ENCODE measurements around the gene NINL.

NINL gene

DNA sequence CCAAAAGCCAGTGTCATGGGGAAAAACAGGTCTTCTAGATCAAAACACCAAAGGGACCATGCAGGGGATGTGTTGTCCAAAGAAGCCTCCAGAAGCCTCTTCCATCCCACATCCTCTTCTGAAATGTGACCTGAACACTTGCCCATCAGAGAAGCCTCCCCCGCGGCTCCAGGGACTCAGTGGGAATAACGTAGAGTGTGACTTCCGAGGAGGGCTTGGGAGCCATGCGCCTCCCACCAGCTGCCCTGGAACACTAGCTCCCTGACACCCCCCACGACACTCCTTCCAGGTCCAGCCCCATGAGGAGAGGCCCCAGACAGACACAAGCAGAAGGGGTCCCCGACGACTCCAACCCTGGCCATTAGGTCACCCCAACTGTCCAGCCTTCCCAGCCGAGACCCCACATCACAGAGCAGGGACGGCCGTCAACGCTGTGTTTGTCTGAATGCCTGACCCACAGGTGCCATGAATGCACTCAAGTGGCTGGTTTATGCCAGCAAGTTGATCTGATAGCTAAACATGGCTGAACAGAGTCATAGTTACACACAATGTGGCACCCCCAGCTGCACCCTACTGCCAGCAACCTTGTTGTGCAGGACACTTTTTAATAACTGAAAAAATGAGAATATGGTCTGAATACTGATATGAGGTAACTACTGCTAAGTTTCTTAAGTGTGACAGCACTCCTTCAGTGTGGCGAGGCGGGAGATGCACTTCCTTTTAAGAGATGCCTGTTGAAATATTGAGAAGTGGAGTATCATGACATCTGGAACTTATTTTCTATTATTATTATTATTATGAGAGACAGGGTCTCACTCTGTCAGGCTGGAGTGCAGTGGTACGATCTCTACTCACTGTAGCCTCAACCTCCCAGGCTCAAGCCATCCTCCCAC, 119.8 kb downstream of the NINL start:
- H3K4me3 ChIP-seq (ENCODE audit: low read depth, low read length): no peak overlapping the region
- TF ChIP-seq, protein P1, sequence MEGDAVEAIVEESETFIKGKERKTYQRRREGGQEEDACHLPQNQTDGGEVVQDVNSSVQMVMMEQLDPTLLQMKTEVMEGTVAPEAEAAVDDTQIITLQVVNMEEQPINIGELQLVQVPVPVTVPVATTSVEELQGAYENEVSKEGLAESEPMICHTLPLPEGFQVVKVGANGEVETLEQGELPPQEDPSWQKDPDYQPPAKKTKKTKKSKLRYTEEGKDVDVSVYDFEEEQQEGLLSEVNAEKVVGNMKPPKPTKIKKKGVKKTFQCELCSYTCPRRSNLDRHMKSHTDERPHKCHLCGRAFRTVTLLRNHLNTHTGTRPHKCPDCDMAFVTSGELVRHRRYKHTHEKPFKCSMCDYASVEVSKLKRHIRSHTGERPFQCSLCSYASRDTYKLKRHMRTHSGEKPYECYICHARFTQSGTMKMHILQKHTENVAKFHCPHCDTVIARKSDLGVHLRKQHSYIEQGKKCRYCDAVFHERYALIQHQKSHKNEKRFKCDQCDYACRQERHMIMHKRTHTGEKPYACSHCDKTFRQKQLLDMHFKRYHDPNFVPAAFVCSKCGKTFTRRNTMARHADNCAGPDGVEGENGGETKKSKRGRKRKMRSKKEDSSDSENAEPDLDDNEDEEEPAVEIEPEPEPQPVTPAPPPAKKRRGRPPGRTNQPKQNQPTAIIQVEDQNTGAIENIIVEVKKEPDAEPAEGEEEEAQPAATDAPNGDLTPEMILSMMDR (IDR thresholded peaks at IDR 0.05; ENCODE audit: control insufficient read depth, extremely low read depth, insufficient read depth): no peak
- DNase-seq (ENCODE audit: low read depth): no peak

DNA sequence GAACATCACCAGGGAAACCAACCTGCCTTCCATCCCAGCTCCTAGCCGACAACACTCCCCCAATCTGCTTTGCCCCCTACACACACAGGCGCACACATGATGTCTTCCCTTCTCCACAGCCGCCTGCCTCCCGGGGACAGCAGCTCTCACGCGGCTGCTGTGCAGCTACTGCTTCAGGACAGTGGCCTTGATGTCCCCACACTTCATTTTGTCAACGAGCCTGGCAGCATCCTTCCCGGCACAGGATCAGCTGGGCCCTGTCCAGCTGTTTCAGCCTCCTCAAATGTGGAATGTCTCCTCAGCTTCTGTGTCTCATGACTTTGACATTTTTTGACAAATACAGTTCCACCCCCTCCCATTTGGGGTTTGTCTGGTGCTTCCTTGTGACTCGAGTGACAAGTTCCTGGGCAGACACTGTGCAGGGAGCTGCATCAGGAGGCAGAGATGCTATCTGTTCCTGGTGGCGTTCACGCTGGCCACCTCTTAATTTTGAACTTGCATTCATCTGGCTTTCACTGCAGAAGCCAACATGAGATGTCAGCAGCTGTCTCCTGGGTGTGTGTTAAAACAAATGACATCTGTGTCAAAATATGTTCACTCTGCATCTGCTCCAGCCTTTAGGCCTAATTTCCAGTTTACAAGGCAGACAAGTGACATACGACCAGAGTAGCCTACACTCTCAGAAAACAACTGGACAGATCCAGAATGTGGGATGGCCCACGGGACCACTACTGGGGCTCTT, 120.7 kb downstream of the NINL start:
- TF ChIP-seq, protein P1 (IDR thresholded peaks at IDR 0.05; ENCODE audit: control insufficient read depth, extremely low read depth, insufficient read depth): no peak
- DNase-seq (ENCODE audit: low read depth): no peak
- H3K4me3 ChIP-seq (ENCODE audit: low read depth, low read length): no peak overlapping the region

DNA sequence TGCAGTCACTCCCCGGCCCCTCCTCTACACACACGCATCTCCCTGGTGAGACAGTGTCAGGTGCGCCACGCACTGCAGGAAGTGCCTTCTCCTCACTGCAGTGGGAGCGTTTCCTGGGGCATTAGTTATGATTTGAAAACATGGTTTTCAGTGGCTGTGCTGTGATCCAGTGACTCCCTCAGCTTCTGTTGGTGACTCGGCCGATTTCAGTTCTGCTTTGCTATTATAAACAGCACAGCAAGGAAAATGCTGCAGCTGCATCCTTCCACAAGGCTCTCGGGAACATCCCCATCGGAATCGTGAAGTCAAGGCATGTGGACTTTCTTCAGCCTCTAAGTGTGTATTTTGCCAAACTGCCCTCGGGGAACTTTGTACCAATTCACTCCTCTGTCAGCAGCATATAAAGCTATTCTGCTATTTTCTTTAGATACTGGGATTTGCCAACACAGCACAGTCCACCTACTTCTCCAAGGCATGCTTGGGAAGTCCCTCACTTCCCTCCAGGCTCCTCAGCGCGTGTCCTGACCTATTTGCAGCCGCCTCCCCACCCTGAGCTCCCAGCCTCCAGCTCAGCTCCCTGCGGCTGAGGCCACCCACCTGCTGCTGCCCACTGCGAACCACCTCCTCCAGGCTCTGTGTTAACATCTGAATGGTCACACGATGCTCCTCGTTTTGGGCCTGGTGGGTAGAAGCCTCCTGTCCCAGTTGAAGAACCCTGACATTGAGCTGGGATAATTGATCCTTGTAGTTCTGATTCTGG, 123.4 kb downstream of the NINL start:
- TF ChIP-seq, protein P1 (IDR thresholded peaks at IDR 0.05; ENCODE audit: control insufficient read depth, extremely low read depth, insufficient read depth): no peak
- DNase-seq (ENCODE audit: low read depth): no peak
- H3K4me3 ChIP-seq (ENCODE audit: low read depth, low read length): no peak overlapping the region

DNA sequence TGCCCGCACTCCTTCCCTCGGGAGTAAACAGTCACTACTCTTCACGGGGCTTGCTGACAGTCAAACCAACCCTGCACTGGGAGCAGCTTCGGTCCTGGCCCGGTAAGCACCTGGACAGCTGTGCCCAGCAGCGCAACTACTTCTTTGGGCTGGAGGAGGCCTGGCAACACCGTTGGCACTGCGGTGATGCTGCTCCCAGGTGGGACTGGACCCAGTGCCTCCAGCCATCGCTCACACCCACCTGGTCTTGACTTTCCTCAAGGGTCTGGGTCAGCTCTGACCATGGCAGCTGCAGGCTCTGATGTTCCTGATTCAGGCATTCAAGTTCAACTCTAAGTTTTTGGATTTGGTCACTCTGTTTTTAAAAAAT, 124.1 kb downstream of the NINL start:
- H3K4me3 ChIP-seq (ENCODE audit: low read depth, low read length): no peak overlapping the region
- no peak for DNase-seq (ENCODE audit: low read depth)
- TF ChIP-seq, protein P1 (IDR thresholded peaks at IDR 0.05; ENCODE audit: control insufficient read depth, extremely low read depth, insufficient read depth): no peak

DNA sequence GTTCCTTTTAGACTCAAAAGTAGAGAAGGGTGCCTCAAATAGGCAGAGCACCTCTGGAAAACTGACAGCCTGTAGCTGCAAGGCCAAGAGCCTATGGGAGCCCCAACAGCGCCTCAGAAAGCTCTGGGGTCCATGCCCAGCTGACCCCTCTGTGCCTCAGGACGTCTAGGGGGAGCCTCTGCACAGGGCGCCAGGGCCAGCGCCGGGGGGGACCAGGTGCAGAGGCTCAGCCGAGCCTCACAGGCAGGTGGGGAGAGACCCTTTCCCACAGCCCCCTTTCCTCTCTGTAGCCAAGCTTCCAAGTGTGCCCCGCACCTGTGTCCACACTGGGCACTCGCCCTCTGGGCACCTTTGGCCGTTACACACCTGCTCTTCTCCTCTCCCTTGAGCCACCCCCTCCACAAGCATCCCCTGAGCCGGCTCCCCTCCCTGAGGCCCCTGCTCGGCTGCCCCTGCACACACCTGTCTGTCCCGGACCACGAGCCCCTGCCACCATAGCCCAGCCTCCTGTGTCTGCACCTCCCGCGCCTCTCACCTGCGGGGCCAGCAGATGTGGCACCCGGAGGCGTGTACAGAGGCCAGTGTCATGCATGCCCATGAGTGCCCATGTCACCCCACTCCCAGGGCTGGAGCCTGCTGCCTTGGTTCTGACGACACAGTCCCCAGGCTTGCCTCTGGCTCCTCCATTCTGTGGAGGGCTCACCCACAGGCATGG, 124.6 kb downstream of the NINL start:
- TF ChIP-seq, protein P1 (IDR thresholded peaks at IDR 0.05; ENCODE audit: control insufficient read depth, extremely low read depth, insufficient read depth): no peak
- no peak for DNase-seq (ENCODE audit: low read depth)
- no peak overlapping the region for H3K4me3 ChIP-seq (ENCODE audit: low read depth, low read length)

DNA sequence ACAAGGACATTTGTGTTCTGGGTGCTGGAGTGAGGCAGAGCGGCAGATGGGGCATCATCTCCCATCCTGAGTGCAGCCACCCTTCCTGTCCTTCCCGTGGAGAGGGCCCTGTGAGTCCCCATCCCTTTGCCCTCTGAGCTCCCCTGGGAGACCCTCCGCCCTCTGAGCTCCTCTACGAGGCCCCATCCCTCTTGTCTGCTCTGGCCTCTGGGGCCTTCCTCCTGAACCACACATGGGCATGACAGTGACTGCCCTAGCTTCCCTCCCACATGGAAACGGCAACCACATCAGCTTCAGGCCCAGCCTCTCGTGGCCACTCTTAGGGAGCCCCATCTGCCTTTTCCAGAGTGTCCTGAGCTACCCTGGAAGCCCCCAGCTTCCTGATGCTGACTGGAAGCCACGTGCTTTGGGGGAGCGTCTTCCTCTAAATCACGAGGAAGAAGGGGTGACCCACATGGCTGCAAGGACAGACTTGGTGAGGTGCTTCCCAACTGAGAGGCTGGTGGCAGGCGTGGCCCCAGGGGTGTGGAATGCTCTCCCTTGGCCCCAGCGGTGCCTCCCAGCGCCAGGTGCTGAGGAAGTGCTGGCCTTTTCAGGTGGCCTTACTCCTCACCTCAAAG, 125.3 kb downstream of the NINL start:
- DNase-seq (ENCODE audit: low read depth): no peak
- TF ChIP-seq, protein P1 (IDR thresholded peaks at IDR 0.05; ENCODE audit: control insufficient read depth, extremely low read depth, insufficient read depth): no peak
- no peak overlapping the region for H3K4me3 ChIP-seq (ENCODE audit: low read depth, low read length)
